NCI-H2171 (cell line): Measurements from ENCODE around the gene SPPL2C.

Experiments used
- DNase-seq: peaks from one replicate; lab custom pipeline; 2025; lab: John Stamatoyannopoulos, UW

SPPL2C gene

GRCh38 chr17:45833920-45834319, 10.8 kb upstream of the SPPL2C start:
- DNase-seq: no peak

- DNase-seq: no peak
These were observed 9.9 kb upstream of the SPPL2C start for GRCh38 chr17:45834471-45835396.

GRCh38 chr17:45835481-45835880, 9.2 kb upstream of the SPPL2C start:
- DNase-seq: no peak

DNA sequence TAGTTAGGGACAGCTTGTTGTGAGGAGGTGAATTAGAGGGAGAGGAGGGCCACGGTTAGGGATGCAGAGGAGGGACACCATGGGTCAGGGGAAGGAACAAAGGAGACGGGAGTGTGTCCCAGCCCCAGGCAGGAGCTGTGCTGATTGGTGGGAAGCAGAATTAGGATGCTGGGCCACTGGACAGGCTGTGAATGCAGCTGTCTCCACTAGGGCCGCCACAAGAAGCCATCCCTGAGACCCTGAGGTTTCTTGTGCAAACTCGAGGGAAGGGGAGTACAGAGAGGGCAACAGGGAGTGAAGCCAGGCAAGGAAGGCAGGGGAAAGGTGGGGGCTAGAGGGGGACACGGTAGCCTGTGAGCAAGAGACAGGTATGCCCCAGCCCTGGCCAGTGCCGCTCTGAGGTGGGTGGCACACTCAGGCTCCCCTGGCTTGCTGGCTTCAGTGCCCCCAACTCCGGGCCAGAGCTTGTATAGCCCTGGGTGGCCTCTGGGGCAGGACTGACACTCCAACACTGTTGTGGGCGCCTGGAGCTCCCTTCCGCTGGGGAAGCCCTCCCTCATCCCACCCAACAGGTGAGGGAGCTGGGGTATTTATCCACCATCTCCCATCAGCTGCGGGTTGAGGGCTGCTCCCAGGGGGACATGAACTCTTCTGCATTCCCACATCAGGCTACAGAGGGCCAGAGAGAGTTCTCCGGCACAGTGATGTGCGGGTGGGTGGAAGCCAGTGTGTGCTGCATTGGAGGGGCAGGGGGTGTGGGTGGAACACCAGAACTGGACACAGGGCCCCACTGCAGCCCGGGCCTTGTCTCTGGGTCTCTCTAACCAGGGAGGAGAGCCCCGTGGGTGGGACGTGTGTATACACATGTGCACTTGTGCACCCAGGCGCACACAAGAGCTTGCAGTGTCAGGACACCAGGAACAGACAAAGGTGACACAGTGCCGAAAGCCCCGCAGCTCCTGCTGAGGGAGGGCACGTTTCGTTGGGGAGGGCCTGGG, 8.3 kb upstream of the SPPL2C start:
- no peak for DNase-seq

DNA sequence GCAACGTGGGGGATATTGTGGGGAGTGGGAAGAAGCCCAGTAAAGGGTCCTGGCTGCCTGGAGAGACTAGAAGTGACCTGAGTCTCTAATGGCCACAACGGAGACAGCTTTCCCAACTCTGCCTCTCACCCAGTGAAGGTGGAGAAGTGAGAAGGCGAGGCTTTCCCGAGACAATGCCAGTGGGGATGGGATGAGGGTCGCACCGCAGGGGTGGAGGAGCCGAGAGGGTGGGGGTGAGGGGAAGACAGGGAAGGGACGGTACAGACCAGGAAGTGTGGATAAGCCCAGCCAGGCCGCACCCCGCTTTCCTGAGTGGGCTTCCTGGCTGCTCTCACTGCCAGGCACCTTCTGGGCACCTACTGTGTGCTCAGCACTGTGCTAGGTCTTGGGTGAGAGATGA, 7.5 kb upstream of the SPPL2C start:
- DNase-seq: no peak

DNA sequence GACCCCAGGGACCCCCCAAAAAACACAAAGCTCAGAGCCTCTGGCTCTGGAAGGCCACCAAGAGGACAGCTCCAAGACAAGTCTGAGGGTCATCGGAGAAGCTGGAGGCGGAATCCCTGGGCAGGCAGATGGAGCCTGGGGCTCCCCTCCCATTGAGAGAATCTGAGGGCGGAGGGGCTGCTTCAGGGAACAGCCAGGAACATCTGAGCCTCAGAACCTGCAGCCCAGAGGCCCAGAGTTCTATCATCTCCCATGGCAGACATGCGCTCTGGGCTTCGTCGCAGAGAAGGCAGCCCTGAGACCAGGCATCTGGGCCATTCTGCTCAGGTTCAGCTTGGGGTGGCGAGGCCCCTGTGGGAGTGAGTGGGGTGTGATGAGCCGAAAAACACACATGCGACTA, 7.1 kb upstream of the SPPL2C start:
- DNase-seq: no peak

DNA sequence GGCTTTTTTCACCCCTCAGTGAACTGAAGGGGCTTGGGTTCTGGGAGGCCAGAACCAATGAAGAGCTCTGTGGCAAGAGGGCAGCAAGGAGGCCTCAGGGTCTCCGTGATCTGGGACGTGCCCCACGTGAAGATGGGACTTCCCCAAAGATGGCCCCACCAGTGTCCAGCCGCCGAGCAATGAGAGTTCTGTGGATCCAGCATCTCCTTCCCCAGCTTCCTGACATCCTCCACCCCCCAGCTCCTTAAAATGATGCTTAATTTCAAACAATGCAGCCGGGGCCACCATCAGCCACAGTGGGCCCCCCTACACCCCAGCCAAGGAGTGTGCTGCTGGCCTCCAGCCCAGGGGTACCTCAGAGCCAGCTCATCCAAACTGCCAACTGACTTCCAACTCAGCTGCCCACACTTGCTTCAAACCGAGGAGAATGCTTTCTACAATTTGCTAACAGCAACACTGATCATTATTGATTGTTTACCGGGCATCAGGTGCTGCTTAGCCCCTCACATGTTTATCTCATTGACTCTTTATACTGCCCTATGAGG, 5.9 kb upstream of the SPPL2C start:
- no peak for DNase-seq

GRCh38 chr17:45839442-45839841, 5.2 kb upstream of the SPPL2C start:
- no peak for DNase-seq

DNA sequence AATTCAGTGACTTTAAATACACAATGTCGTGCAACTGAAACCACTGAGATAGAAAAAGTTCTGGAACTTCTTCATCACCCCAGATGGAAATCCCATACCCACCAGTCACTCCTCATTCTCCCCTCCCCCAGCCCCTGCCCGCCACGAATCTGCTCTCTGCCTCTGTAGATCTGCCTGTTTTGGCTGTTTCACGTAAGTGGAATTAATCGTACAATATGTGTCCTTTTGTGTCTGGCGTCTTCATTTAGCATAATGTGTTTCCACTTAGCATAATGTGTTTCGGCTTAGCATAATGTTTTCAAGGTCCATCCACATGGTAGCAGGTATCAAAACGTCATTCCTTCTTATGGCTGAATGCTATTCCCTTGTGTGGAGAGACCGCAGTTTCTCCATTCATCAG, 3.5 kb upstream of the SPPL2C start:
- no peak for DNase-seq

DNA sequence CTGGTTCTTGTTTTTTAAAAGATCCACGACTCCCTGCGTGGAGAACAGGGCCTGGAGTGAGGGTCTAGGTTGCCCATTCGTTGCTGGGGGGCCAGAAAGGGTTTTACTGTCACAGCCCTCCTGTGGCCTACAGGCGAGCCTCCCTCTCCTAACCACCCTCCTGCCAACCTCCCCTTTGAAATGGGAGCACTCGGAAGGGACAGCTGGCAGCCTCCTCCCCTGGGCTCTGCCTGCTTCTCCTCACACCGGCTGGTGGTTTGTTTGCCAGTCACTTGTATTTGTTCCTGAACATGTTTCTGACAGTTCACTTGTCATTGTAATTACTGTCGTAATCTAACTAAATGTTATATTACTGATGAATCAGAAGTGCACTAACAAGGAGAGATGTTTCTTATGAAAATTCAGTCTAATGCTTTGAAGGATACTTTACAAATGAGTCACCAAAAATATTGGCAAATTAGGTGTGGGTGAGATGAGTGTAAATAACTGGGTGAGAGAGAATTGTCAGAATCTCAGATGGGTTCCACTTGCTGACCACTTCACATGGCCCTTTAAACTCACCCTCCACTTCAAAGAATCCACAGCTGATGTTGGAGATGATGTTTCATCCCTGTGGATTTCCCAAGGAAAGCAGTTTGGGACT, 2.7 kb upstream of the SPPL2C start:
- peak; percentile 69 for DNase-seq

DNA sequence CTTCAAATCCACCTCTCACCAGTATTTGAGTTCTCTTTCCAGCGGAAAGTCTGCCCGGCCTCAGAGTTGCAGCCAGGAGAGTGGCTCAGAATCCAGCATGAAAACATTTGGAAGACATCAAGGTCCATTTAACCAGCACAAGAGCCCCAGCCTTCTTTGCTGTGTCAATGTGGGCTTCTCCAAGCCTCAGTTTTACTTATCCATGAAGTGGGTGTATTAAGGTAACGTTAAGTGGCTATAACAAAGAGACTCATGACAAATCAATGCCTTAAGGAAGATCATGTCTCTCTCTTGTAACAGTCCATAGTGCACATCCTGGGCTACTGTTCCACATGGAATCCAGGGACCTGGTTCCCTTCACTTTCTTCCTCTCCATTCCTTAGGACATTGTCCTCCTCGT, 959 bp upstream of the SPPL2C start:
- DNase-seq: no peak

DNA sequence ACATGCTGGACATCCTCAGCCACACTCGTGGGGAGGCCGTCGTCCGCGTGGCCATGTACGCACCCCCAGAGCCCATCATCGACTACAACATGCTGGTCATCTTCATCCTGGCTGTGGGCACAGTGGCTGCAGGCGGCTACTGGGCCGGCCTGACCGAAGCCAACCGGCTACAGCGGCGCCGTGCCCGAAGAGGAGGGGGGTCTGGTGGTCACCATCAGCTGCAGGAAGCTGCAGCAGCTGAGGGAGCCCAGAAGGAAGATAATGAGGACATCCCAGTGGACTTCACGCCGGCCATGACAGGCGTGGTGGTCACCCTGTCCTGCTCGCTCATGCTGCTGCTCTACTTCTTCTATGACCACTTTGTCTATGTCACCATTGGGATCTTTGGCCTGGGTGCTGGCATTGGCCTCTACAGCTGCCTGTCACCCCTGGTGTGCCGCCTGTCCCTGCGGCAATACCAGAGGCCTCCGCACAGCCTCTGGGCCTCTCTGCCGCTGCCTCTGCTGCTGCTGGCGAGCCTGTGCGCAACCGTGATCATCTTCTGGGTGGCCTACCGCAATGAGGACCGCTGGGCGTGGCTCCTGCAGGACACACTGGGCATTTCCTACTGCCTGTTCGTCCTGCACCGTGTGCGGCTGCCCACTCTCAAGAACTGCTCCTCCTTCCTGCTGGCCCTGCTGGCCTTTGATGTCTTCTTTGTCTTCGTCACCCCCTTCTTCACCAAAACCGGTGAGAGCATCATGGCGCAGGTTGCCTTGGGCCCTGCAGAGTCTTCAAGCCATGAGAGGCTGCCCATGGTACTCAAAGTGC, 900 bp downstream of the SPPL2C start:
- DNase-seq: no peak

DNA sequence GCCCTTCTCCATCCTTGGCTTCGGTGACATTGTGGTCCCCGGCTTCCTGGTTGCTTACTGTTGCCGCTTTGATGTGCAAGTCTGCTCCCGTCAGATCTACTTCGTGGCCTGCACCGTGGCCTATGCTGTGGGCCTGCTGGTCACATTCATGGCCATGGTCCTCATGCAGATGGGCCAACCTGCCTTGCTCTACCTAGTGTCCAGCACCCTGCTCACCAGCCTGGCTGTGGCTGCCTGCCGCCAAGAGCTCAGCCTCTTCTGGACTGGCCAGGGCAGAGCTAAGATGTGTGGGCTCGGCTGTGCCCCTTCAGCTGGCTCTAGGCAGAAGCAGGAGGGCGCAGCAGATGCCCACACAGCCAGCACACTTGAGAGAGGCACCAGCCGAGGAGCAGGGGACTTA, 1.5 kb downstream of the SPPL2C start:
- DNase-seq: no peak

DNA sequence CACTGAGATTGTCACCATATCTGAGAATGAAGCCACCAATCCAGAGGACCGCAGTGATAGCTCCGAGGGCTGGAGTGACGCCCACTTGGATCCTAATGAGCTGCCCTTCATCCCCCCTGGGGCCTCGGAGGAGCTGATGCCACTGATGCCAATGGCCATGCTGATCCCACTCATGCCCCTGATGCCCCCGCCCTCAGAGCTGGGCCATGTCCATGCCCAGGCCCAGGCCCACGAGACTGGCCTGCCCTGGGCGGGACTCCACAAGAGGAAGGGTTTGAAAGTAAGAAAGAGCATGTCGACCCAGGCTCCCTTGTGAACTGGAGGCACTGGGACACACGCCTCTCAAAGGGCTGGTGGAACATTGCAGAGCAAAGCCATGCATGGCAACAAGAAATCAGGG, 2.0 kb downstream of the SPPL2C start:
- no peak for DNase-seq

DNA sequence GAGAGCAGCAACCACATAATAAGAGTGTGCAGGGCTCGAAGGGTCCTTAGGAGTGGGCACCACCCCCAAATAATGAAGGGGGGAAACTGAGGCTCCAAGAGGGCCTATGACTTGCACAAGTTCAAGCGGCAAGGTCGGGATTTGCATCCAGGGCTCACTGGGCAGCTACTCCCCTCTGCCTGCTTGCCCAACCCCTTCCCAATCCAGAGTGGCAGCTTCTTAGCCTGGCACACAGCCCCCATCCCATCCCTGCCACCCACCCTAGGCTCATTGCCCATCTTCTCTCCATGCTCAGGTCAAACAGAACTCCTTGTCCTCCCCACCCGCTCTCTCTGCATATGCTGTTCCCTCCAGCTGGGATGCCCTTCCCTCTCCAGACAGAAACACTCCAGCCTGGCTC, 2.4 kb downstream of the SPPL2C start:
- no peak for DNase-seq

DNA sequence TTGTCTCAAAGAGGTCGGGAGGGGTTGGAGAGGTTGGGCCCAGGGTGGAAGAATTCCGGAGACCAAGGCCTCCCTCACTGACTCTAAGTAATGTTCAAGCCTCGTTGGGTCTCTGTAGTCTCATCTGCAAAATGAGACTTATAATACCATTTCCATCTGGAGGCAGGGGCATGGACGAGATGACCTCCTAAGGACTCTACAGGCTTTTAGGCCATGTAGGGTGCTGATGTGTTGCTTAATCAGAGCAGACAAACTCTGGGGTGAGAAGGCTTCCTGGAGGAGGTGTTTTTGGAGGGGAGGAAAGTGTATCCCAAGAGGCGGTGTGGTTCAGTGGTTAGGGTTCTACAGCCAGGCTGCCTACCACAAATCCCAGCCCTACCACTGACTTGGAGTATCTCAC, 3.1 kb downstream of the SPPL2C start:
- no peak for DNase-seq

DNA sequence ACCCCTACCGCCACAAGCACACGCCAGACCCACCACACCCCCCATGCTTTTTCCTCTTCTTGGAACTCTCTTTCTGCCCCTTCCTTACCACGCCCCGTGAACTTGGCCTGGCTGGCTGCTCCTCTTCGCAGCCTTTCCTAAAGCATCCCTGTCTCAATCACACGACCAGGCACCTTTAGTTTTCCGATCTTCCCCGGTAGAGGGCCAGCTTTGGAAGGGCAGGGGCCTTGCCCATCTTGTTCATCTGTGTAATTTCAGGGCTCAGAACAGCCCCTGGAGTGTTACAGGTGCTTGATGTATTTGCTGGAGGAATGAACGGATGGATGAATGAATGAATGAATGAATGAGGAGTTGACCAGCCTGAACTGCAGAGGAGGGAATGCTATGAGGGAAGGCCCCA, 3.7 kb downstream of the SPPL2C start:
- DNase-seq: no peak

- DNase-seq: no peak
These were observed 4.3 kb downstream of the SPPL2C start for GRCh38 chr17:45848868-45849535.

DNA sequence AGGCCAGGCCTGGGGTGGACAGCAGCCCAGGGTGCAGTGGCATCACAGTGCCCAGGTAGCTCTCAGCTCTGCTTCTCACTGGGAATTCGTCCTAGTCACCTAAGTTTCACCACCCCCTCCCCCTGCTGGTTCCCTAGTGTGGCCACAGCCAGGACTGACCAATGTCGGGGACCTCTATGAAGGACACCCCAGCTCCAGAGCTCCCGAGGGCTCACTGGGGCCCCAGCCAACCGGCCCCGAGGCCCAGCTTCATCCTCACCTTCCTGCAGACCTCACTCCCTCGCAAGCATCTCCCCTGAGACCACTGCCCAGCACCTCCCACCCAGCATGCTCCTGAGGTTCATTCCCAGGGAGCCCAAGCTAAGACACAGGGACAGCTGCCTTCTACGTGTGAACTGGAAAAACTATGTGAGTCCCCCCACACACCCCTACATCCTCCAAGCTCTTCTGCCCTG, 4.9 kb downstream of the SPPL2C start:
- DNase-seq: no peak

- DNase-seq: no peak
These were observed 5.3 kb downstream of the SPPL2C start for GRCh38 chr17:45850011-45850410.

GRCh38 chr17:45850468-45850867, 5.8 kb downstream of the SPPL2C start:
- DNase-seq: no peak
